NCI-H2171 (cell line): ENCODE measurements around the gene APMAP.

Source experiments
- DNase-seq: peaks from one replicate; lab custom pipeline; 2025; lab: John Stamatoyannopoulos, UW

APMAP gene

GRCh38 chr20:24992487-24993205 is at the start of gene APMAP:
Gene APMAP, minus strand, starts transcription at chr20:24992751. Its CDS starts 63 bp downstream, at chr20:24992688.
- DNase-seq, result peak; percentile 99

GRCh38 chr20:25041813-25042530 is 49.4 kb upstream of the APMAP start:
- DNase-seq, result no peak

GRCh38 chr20:25040438-25040831 is 47.9 kb upstream of the APMAP start:
- no peak for DNase-seq

GRCh38 chr20:25039697-25040437 is 47.3 kb upstream of the APMAP start:
- peak; percentile 11 for DNase-seq

- no peak for DNase-seq
Measured at GRCh38 chr20:25038591-25039015, 46.1 kb upstream of the APMAP start.

- DNase-seq, result no peak
Measured at GRCh38 chr20:25038103-25038410, 45.5 kb upstream of the APMAP start.

- peak; percentile 46 for DNase-seq
Measured at GRCh38 chr20:25037288-25038102, 44.9 kb upstream of the APMAP start.

- no peak for DNase-seq
Measured at GRCh38 chr20:25036331-25036936, 43.9 kb upstream of the APMAP start.

- no peak for DNase-seq
Measured at GRCh38 chr20:25035921-25036320, 43.4 kb upstream of the APMAP start.

- no peak for DNase-seq
Measured at GRCh38 chr20:25033924-25034300, 41.4 kb upstream of the APMAP start.

GRCh38 chr20:25033265-25033923 is 40.8 kb upstream of the APMAP start:
- DNase-seq, result peak; percentile 88

- DNase-seq, result no peak
Measured at GRCh38 chr20:25032478-25033264, 40.1 kb upstream of the APMAP start.

GRCh38 chr20:25032065-25032477 is 39.5 kb upstream of the APMAP start:
- no peak for DNase-seq

- DNase-seq, result no peak
Measured at GRCh38 chr20:25031241-25031640, 38.7 kb upstream of the APMAP start.

GRCh38 chr20:25030649-25031207 is 38.2 kb upstream of the APMAP start:
- no peak for DNase-seq

GRCh38 chr20:25030007-25030648 is 37.6 kb upstream of the APMAP start:
- no peak for DNase-seq

GRCh38 chr20:25025986-25026605 is 33.5 kb upstream of the APMAP start:
- no peak for DNase-seq

- DNase-seq, result no peak
Measured at GRCh38 chr20:25025091-25025861, 32.7 kb upstream of the APMAP start.
